ENCODE results near the gene CFAP46.
A peak's percentile ranks its signal among the peaks of the same experiment; 100 is the strongest.

The CFAP46 gene

DNA sequence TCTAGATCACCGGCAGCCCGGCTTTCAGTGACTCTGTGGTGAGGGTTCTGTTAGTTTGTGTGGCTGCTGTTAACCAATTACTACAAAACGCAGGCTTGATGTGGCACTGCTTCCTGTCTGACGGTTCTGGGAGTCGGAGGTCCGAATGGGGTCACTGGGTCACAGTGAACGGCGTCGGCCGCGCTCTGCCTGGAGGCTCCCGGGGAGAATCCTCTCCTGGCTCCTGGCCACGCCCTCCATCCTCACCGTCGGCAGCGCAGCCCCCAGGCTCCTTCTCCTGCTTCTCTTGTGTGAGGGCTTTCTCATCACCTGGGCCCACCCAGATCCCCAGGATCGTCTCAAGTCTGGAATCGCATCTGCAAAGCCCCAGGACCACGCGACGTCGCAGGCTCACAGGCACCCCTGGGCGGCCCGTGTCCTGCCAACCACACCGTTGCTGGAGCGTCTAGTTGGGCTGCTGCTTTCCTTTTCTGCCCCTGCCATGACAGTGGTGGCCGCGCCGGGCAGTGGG lies 124.6 kb downstream of the CFAP46 start:
- DNase-seq = no peak

DNA sequence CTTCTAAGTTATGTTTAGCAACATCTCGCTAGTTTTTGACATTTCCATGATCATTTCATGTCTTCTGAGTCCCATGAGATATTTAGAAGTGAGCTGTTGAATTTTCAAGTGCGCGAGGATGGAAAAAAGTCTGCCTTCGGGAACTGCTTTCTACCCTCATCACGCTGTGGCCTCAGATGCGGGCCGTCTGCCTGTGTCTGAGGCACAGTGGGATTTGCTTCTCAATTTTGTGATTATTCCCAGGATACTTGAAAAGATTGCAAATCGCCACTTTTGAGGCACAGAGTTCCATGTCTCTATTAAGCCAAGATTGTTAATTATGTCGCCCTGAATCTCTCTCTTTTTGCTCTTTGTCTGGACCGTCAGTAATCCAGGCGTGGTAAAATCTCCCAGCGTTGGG lies 125.7 kb downstream of the CFAP46 start:
- no peak for DNase-seq

DNA sequence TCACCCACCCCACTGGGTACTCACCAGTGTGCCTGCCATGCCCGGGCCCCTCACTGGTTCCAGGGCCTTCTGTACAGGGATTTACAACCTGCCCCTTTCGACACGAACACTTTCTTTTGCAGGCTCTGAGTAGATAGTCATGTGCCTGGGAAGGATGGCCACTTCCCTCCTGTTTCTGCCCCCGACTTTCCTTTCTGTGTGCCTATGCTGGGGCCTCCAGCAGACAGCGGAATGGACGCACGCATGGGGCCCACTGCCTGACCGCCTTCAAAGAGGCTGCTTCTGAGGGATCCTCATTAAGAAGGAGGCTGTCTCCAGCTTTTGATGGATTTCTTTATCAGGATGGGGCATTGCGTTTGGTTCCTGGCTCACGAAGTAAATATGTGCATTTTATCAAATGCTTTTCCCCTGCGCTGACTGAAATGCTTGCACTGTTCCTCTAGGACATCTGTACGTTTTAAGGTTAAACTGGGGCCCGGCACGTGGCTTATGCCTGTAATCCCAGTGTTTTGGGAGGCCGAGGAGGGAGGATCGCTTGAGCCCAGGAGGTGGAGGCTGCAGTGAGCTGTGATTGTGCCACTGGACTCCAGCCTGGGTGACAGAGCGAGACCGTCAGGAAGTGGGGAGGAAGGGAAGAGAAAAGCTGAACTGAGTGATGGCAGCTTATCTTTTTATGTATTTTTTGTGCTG lies 127.1 kb downstream of the CFAP46 start:
- no peak for DNase-seq

DNA sequence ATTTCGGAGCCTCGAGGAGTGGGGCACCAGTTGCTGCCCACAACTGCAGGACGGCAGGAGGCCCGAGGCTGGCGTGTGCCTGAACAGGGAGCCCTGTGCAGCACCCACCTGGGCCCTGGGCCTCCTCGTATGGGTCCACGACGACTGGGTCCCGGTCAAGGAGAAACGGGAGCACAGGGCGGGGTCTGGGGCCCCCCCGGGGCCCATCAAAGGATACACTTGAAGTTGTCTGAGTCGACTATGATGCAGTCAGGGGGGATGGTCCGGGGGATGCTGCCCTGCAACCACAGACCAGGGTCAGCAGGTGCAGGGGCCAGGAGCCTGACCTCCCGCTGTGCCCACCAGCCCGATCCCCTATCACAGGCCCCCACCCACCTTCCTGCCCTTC lies 127.9 kb downstream of the CFAP46 start:
- DNase-seq = no peak

DNA sequence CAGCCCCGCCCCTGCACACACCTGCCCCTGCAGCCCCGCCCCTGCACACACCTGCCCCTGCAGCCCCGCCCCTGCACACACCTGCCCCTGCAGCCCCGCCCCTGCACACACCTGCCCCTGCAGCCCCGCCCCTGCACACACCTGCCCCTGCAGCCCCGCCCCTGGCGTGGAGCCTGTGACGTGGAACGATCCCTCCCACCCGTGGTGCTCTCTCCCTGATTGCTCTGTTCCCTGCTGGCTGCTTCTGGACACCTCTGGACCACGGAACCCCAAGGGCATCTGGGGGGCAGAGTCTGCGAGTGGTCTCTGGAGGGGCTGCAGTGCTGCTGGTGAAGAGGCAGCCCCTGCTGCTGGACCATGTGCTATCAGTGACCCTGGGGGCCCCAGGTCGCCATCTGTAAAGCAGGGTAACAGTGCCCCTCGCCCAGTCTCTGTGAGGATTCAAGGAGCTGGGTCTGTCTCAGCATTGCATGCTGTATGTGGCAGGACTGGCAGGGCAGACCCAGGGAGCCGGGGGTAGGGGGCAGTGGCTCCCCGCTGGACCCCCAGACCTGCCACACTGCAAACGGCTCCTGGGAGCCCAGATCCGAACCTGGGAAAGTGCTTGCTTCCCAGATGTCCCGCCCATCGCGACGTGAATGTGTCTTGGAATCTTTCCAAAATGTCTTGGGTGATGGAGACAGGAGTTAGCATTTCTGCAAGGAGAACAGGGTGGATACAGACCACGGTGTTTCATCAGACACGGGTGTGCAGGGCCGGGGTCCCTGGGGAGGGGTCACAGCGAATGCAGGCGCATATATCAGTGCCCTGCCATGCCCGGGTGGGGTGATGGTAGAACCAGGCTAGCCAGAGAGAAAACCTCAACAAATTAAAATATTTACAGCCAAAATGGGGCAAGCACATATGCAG lies 128.6 kb downstream of the CFAP46 start:
- DNase-seq = no peak

DNA sequence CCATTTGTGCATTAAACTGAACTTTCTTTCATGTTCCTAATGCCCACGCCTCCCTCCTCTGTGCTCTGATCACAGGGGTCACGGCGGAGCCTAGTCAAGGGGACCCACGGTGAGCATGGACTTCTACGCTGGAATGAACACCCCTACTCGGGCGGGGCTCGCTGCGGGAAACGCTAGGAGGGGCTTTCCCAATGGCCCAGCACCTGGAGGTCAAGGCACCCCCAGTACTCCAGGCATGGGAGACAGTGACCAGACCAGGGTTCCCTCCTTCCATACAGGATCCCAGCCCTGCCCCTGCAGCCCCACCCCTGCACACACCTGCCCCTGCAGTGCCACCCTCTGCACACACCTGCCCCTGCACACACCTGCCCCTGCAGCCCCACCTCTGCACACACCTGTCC lies 129.4 kb downstream of the CFAP46 start:
- no peak for DNase-seq

DNA sequence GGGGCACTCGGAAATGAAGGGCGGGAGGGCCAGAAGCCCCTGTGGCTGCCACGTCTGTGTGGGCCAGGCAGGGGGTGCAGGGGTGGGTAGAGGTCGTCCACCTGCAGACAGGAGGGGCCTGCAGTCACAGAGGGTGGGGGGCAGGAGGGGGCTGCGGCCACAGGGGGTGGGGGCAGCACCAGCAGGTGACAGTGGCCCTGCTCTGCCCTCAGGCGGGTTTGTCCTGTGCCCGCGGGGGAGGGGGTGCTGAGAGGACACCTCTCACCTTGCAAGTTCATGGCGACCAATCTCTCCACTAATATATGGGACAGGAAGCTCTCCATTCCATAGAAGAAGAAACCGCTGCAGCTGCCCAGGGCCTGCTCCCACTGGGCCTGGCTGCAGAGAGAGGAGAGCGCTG lies 129.8 kb downstream of the CFAP46 start:
- DNase-seq = no peak

DNA sequence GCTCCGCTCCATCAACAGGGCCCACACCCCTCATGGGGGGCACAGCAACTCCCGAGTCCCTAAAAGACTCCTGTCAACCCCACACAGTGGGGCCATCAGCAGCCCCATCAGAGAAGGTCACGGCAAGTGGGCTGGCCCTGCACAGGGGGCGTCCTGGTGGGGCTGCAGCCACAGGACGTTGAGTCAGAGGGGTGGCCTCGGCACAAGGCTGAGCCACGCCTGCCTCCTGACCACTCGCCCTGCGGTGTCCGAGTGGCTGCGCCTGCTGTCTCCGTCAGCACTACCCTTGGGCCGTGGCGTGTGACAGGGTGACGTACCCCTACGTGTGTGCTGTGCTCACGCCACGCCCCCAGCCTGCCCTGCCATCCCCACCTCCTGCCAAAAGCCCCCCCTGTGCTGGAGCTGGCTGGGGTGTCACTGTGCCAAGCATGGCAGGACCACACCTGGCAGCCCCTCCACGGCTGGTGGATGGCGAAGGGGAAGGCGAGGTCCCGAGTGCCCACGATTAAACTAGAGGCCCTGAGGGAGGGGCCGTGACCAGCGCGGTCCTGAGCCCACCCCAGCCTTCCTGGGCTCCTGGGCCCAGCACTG lies 130.4 kb downstream of the CFAP46 start:
- no peak for DNase-seq

DNA sequence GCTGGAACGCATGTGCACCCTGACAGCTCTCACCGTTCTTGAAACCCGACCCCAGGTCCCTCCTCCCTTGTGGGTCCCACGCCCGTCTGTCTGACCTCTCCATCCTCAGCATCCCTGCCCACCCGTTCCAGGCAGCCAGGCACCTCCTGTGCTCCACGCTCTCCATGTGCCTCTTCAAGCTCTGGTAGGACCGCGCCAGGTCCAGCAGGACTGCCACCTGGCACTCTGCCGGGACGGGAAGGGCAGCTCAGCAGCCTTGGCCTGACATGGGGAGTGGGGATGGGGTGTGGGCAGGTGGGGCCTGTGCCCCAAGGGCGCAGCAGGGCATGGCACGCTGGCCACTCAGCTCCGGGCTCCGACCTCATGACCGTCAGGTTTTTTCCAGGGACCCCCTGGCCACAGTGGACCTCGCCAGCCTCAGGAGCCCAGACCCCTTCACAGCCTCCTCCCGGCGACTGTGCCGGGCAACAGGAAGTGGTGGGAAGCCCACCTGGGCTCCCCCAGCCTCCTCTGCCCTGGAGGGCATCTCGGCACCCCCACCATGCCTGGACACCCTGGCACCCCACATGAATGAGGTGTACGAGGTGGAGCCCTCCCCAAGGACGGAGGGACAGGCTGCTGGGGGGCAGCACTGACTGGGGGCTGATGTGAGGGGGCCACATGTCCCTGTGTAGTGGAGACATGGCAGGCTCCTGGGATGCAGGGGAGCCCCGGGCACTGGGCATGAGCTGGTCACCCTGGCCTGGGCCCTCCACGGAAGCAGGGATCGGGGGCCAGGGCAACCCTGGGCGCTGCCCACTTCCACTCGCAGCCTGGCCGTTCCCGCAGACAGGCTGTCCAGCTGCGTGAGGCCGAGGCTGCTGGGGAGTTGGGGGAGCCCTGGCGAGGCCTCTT lies 131.3 kb downstream of the CFAP46 start:
- no peak for DNase-seq

DNA sequence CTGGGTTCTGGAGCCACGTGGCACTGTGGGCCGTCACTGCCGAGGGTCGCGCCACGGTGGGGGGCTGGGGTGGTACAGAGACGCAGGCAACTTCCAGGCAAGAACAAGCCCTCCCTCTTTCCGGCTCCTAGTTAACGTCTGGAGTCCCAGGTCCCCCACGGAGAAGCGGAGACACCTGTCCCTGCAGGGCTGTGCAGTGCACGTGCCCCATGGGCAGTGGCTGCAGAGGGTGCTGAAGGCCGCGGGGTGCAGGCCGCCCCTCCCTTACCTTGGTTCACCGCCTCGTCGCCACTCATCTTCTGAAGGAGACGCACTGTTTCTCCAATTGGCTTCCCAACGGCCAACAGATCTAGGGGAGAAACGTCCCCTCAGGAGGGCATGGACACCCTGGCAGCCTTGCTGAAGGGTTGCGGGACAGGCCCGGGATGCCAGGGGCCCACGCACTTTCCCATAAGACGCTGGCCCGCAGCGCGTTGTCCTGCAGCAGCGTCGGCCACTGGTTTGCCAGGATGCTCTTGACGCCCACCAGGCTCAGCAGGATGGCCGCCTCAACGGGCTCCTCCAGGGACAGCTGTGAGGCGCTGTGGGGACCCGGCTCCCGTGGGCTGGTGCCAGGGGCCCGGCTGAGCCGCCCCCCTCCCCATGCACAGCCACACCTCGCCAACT lies 132.1 kb downstream of the CFAP46 start:
- DNase-seq = no peak

DNA sequence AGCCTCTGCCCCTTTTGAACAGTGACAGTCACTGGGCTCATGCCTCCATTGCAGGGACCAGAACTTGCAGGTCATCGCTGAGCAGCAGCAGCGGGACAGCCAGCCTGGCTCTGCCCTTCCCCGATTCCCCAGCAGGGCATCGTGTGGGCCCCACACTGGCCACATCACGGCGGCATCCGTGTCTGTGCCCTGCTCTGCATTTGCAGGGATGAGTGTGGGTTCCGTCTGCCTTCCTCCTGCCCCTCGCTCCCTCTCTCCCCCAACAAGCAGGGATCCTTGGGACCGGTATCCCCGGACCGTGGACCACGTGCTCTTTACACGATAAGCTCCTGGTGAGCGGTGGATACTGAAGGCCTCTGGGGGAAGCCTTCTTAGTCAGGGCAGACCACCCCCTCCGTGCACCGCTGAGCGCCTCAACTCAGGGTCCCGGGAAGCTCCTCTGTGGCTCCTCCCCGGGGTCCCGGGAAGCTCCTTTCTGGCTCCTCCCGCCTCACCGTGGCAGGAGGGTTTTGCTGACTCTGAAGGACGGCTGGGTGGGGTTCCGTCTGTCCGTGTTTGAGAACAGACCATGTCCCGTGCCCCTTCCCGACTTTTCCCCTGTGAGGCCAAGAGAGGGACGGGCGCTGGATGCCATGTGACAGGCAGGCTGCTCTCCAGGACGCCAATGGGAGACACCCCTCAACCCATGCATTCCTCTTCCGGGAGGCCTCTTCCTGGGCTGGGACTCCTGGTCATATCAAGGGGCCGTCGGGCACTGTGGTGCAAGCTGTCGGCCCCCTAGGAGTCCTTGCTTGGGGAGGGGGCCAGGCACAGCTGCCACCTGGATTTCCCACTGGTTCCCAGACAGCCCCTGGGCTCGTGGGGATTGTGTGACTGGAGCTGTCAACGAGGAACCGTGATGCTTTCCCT lies 132.9 kb downstream of the CFAP46 start:
- no peak for DNase-seq

DNA sequence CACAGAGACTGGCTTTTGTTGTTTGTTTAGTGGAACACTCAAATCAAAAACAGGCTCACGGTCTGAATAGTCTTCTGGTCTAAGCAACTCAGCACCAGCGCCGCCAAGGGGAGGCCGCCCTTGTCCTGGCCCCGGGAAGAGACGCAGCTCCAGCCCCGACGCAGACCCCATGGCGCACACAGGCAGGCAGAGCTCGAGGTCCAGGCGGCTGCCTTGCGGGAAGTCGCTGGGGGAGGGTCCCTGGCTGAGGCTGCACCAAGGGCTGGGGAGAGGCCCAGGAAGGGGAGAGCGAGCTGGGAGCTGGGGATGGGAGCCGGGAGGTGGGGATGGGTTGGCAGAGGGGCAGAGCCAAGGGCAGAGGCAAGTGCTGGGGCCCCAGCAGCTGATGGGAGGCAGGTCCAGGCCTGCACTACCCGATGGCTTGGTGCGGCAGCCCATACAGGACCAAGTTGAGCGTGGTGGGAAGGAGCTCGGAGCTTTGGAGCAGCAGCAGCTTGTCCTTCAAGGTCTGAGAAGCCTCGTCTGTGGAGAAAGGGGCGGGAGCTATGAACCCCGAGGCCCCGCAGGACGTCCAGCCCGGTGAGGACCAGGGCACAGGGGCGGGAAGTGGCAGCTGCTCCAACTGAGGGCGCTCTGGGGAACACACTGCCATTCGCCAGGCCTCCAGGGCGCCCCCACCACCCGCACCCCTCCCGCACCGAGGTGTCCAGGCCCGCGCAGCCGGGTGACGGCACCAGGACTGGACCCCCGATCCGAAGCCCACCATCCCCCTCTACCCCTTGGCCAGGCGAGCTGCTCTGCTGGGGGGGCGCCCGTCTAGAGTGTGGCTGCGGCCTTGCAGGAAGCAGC lies 133.8 kb downstream of the CFAP46 start:
- DNase-seq = no peak

DNA sequence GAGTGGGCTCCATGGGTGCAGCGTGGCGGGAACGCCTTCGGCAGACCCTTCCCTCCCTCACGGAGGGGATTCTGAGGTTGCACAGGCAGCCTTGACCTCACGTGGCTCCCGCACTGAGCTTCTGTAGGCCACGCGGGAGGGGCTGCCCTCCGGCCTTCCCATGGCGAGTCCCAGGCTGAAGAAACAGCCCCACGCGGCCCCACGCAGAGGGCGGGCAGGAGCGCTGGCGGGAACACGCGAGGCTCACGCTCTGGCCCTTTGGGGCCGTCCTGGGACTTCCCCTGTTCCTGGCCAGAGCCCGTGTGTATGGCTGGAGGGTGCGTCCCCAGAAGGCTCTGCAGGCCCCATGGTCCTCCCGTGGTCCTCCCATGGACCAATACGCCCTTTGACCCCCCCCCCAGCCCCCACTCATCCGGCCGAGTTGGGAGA lies 134.7 kb downstream of the CFAP46 start:
- DNase-seq = no peak

DNA sequence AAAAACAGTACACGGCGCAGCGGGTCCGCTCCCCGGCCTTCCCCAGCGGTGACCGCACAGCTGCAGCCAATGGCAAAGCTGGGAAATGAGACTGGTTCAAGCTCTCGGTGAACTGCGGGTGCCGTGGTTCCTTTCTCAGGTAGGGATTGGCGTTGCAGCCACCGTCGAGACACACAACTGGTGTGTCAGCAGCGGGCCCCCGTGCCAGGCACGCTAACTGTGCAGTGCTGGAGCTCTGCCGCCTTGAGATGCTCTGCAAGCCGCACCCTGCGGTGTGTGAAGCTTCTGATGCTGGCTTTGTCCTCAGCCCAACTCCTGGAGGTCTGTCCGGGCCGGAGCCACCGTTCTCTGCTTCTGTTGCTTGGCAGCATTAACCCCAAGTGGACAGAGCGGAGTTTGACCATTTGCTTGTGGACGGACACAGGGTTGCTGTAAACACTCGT lies 135.8 kb downstream of the CFAP46 start:
- no peak for DNase-seq

DNA sequence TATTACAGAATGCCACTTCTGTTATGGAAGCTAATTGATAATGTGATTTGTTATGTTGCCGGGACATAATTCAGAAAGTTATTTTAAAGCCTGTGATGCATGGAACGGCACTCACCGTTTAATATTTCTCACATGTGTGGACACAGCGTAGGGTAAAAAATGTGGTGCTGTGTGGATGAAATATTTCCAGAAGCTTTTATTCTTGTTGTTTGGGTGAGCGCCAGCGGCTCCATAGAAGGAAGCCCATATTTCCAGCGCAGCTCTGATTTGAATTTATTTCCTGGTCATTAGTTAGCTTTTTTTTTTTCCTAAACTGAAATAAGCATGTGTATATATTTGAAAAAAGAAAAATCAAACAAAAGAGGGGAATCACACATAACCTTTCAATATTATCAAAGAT lies 136.3 kb downstream of the CFAP46 start:
- DNase-seq = peak; percentile 31

DNA sequence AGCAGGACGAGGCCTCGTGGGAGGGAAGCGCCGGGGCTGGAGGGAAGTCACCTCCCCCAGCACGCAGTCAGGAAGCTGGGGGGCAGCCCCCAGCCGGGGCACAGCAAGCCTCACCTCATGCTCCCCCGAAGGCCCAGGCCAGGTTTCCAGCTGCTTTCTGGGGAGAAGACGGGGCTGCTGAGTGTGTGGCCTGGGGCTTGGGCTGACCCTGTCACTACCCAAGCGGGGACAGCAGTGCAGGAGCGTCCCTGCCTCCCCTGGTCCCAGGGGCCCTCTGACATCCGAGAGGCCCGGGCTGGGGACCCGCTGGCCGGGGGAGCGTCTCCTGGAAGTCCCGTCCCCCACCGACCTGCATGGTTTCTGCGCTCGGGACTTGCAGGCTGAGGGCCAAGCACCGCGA lies 136.8 kb downstream of the CFAP46 start:
- no peak for DNase-seq

DNA sequence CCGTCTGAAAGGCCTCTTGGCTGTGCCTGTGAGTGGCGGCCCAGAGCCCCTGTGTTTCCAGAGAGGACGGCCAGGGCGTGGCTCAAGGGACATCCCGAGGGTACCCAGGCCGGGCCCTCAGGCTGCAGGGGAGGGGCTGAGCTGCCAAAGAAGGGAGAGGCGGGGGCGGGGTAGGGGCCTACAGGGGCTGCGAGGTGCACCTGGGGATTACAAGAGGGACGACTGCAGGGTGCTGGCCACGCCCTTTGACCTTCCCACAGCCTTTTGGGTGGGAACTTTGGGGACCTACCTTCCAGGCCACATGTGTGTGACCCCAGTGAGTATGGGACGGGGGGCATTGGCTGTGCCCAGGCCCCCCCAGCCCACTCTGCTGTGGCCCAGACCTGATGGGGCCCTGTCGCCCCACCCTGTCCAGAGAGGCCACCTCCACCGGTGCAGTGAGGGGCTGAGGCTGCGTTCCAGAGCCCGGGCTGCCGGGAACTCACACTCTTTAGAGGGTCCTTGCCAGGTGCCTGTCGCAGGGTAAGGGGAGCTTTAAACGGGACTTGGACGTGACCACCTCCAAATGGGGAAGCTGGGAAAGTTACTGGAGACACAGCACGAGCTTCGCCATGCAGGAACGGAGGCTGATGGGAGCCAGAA lies 137.5 kb downstream of the CFAP46 start:
- DNase-seq = no peak

DNA sequence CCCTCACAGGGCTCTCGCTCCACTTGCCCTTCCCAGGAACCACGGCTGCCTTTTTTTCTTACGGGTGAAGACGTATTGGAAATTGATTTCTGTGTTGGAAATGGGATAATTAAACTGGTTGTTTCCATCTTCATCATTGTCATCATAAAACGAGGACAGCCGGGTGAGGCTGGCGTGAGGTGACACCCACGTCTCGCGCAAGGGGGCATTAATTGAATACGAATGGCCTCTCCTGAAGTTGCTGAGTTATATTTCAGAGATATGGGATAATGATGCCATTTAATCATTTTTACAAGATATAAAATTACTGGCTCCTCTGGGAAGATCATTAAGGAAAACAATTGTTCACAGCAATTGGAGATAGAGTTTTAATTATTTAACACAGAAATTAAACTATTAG lies 138.1 kb downstream of the CFAP46 start:
- DNase-seq = no peak

DNA sequence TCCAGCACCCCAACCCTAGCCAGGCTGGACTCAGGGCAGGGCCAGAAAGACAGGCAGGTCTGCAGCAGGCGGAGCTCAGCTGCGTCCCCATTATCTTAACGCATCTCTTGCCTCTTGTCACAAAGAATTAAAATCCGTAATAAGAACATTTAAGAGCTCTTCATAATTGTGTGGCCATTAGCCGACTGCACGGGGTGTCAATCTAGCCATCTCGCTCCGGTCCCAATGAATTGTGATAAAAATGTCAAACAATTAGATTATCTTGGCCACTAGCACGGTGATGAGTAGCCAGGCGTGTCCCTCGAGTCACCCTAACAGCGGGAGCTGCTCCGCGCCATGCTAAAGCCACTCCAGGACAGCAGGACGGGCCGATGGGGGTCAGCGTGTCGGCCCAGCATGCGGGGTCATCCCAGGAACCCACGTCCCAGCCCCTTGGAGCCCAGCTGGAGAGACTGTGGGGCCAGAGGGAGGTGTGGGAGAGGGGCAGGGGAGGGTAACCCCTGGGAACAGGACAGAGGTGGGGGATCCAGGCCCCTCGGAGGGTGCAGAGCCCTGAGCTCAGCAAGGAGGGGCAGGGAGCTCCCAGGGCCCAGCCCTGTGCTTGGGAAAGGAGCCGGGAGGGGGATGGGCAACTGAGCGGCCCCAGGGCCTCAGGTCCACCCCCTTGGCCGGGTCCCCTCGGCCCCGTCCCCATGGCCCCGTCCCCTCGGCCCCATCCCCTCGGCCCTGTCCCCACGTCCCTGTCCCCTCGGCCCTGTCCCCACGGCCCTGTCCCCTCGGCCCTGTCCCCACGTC lies 138.8 kb downstream of the CFAP46 start:
- no peak for DNase-seq
